PC-9 (cell line): ENCODE measurements around the gene CCDC141. TPM values are rescaled to one million over a fixed set of nuclear protein-coding genes. Genes with fewer than 3 reads are reported as not detected.

ENCODE experiments used
- BruUV-seq: library from RNA; stranded (reverse); fragments of 400-500 nt; replicated peaks from 2 replicates; lab custom pipeline; 2021; lab: Mats Ljungman, UMichigan
- CTCF ChIA-PET: fragments of 300-600 bp; sonication (Branson Sonifier 250); formaldehyde crosslinking; loops from one replicate; lab custom pipeline; 2022; ENCODE audit warnings: antibody characterized with exemption; lab: Charles Lee
- POLR2A ChIA-PET: fragments of 300-600 bp; sonication (Branson Sonifier 250); formaldehyde crosslinking; loops from one replicate; lab custom pipeline; 2022; ENCODE audit warnings: antibody characterized with exemption; ENCODE audit not compliant: unreplicated experiment; lab: Charles Lee
- DNase-seq, 2 experiments: peaks; one replicate each; pipeline versions ENCODE4 v3.0.0 to v3.0.0-alpha.2; 2015 to 2022; ENCODE audit warnings: mixed read lengths in 1 of 2
- H2AFZ ChIP-seq: fragments of 200-600 bp; sonication (generic); 2 replicates; pipeline ENCODE4 v1.8.1; 2017; ENCODE audit warnings: antibody characterized with exemption
- H3F3A ChIP-seq: fragments of 200-600 bp; sonication (generic); 2 replicates; pipeline ENCODE4 v1.8.1; 2017; ENCODE audit warnings: antibody characterized with exemption, mild to moderate bottlenecking, low read depth; ENCODE audit not compliant: insufficient read depth
- H3K27ac ChIP-seq: fragments of 200-600 bp; sonication (generic); 2 replicates; pipeline ENCODE4 v1.6.1; 2016; ENCODE audit warnings: mixed run types
- H3K27me3 ChIP-seq: fragments of 200-600 bp; sonication (generic); 2 replicates; pipeline ENCODE4 v1.6.1; 2016; ENCODE audit warnings: low read depth, mixed run types; ENCODE audit not compliant: insufficient read depth
- H3K36me3 ChIP-seq: fragments of 200-600 bp; sonication (generic); 2 replicates; pipeline ENCODE4 v1.6.1; 2016; ENCODE audit warnings: low read depth, mixed run types
- H3K4me1 ChIP-seq: fragments of 200-600 bp; sonication (generic); replicated peaks from 2 replicates; pipeline ENCODE4 v1.6.1; 2016; ENCODE audit warnings: mixed run types; ENCODE audit not compliant: insufficient read depth
- H3K4me2 ChIP-seq: fragments of 200-600 bp; sonication (generic); 2 replicates; pipeline ENCODE4 v1.6.1; 2017; ENCODE audit warnings: mixed run types
- H3K4me3 ChIP-seq: fragments of 200-600 bp; sonication (generic); 2 replicates; pipeline ENCODE4 v1.6.1; 2016; ENCODE audit warnings: mixed run types
- H3K79me2 ChIP-seq: fragments of 200-600 bp; sonication (generic); 2 replicates; pipeline ENCODE4 v1.6.1; 2017; ENCODE audit warnings: low read depth, mixed run types
- H3K9me2 ChIP-seq: fragments of 200-600 bp; sonication (generic); 2 replicates; pipeline ENCODE4 v1.8.1; 2017; ENCODE audit warnings: mild to moderate bottlenecking; ENCODE audit not compliant: insufficient read depth
- H3K9me3 ChIP-seq: fragments of 200-600 bp; sonication (generic); 2 replicates; pipeline ENCODE4 v1.8.1; 2016; ENCODE audit warnings: low read depth; ENCODE audit not compliant: insufficient read depth
- H4K20me1 ChIP-seq: fragments of 200-600 bp; sonication (generic); 2 replicates; pipeline ENCODE4 v1.8.1; 2017; ENCODE audit not compliant: insufficient read depth
- CTCF ChIP-seq: fragments of 200-600 bp; sonication (generic); conservative IDR thresholded peaks from 2 replicates; pipeline ENCODE4 v1.6.1; 2017; ENCODE audit warnings: mixed run types, antibody characterized with exemption, mild to moderate bottlenecking, moderate library complexity
- EZH2 ChIP-seq: fragments of 200-600 bp; sonication (generic); IDR thresholded peaks from 2 replicates; pipeline ENCODE4 v1.8.0; 2017; ENCODE audit warnings: antibody characterized with exemption, low read depth
- intact Hi-C: fragments of 100-400 bp; cut with micrococcal nuclease; formaldehyde crosslinking; loops from one replicate; pipeline ENCODE4 v1.10.0; 2022; ENCODE audit not compliant: unreplicated experiment
- total RNA-seq: library from RNA; stranded (reverse); gene quantifications from 2 replicates; pipeline ENCODE4 v1.2.3, GENCODE V29; 2021

CCDC141 gene
- total RNA-seq, 1 experiment from 2014 or later = not detected

- no peaks in the 10 kb centered on the region for H3K36me3 ChIP-seq
- no peaks in the 10 kb centered on the region for H3F3A ChIP-seq
- TF ChIP-seq EZH2 = no peak
- TF ChIP-seq CTCF = no peak
- no peak for DNase-seq
- intact Hi-C loops = no loop called here
- no peaks in the 10 kb centered on the region for H3K9me3 ChIP-seq
- no peak overlapping the region for H3K4me2 ChIP-seq
- H3K79me2 ChIP-seq = no peaks in the 10 kb centered on the region
- no TSS peak for BruUV-seq
- no peak overlapping the region for H2AFZ ChIP-seq
- no peaks in the 10 kb centered on the region for H3K27me3 ChIP-seq
- no peak overlapping the region for H3K27ac ChIP-seq
- POLR2A ChIA-PET = no interaction called here
- no peak overlapping the region for H3K4me3 ChIP-seq
- H3K4me1 ChIP-seq = no peaks in the 10 kb centered on the region
- no peaks in the 10 kb centered on the region for H4K20me1 ChIP-seq
- CTCF ChIA-PET = no interaction called here
- no peaks in the 10 kb centered on the region for H3K9me2 ChIP-seq
These were observed 1.3 kb upstream of the CCDC141 start for GRCh38 chr2:179051250-179051649.

- H3F3A ChIP-seq = no peaks in the 10 kb centered on the region
- no peak overlapping the region for H2AFZ ChIP-seq
- TF ChIP-seq CTCF (no peak), EZH2 (no peak)
- no peaks in the 10 kb centered on the region for H3K27me3 ChIP-seq
- no peaks in the 10 kb centered on the region for H3K9me3 ChIP-seq
- H3K4me2 ChIP-seq = no peak overlapping the region
- ChIA-PET POLR2A (no interaction called here), CTCF (no interaction called here)
- no peaks in the 10 kb centered on the region for H3K79me2 ChIP-seq
- H3K36me3 ChIP-seq = no peaks in the 10 kb centered on the region
- H3K27ac ChIP-seq = no peak overlapping the region
- no peaks in the 10 kb centered on the region for H4K20me1 ChIP-seq
- H3K4me1 ChIP-seq = no peaks in the 10 kb centered on the region
- no TSS peak for BruUV-seq
- DNase-seq = no peak
- intact Hi-C loops = no loop called here
- no peak overlapping the region for H3K4me3 ChIP-seq
- no peaks in the 10 kb centered on the region for H3K9me2 ChIP-seq
These were observed 818 bp upstream of the CCDC141 start for GRCh38 chr2:179050755-179051154.

- no peak for TF ChIP-seq EZH2
- TF ChIP-seq CTCF = no peak
- Histone ChIP-seq H3K9me2 (no peaks in the 10 kb centered on the region), H3F3A (no peaks in the 10 kb centered on the region), H3K9me3 (no peaks in the 10 kb centered on the region), H3K4me3 (no peak overlapping the region), H3K36me3 (no peaks in the 10 kb centered on the region), H3K27ac (no peak overlapping the region), H3K79me2 (no peaks in the 10 kb centered on the region), H2AFZ (no peak overlapping the region), H3K27me3 (no peaks in the 10 kb centered on the region), H3K4me1 (no peaks in the 10 kb centered on the region), H3K4me2 (no peak overlapping the region), H4K20me1 (no peaks in the 10 kb centered on the region)
- intact Hi-C loops = no loop called here
- ChIA-PET POLR2A (no interaction called here), CTCF (no interaction called here)
- BruUV-seq = no TSS peak
- no peak for DNase-seq
These were observed 763 bp downstream of the CCDC141 start for GRCh38 chr2:179049203-179049545.
